SK-N-SH (cell line): ENCODE results near the gene ATP6V0C.

Source experiments
- CHD2 ChIP-seq: fragments of 150-350 bp; IDR thresholded peaks from 2 replicates; pipeline ENCODE4 v1.6.1; 2018; ENCODE audit warnings: low read length; ENCODE audit not compliant: partially characterized antibody
- CTCF ChIP-seq: fragments of 200-600 bp; sonication (generic); IDR thresholded peaks from 2 replicates; pipeline ENCODE4 v1.6.1; 2017; ENCODE audit warnings: antibody characterized with exemption, mild to moderate bottlenecking, moderate library complexity
- EP300 ChIP-seq, 2 experiments: IDR thresholded peaks; 2 replicates each; pipeline versions ENCODE4 v1.4.0 to v1.6.1; 2012; ENCODE audit warnings: borderline replicate concordance in 1 of 2, low read depth in 1 of 2, low read length in 1 of 2
- GABPA ChIP-seq: IDR thresholded peaks from 2 replicates; pipeline ENCODE4 v1.4.0; 2012; ENCODE audit warnings: low read depth, mild to moderate bottlenecking
- POLR2AphosphoS5 ChIP-seq: IDR thresholded peaks from 2 replicates; pipeline ENCODE4 v1.6.1; 2012; ENCODE audit warnings: low read depth, low read length
- RAD21 ChIP-seq: IDR thresholded peaks from 2 replicates; pipeline ENCODE4 v1.6.1; 2012; ENCODE audit warnings: mild to moderate bottlenecking, low read length
- SIN3A ChIP-seq: IDR thresholded peaks from 2 replicates; pipeline ENCODE4 v1.6.1; 2012; ENCODE audit warnings: low read depth, mild to moderate bottlenecking, low read length, moderate library complexity, borderline replicate concordance
- TF ChIP-seq, protein P1 (sequence below): IDR thresholded peaks from 2 replicates; pipeline ENCODE4 v1.4.0; 2012; ENCODE audit warnings: low read depth

DNA sequence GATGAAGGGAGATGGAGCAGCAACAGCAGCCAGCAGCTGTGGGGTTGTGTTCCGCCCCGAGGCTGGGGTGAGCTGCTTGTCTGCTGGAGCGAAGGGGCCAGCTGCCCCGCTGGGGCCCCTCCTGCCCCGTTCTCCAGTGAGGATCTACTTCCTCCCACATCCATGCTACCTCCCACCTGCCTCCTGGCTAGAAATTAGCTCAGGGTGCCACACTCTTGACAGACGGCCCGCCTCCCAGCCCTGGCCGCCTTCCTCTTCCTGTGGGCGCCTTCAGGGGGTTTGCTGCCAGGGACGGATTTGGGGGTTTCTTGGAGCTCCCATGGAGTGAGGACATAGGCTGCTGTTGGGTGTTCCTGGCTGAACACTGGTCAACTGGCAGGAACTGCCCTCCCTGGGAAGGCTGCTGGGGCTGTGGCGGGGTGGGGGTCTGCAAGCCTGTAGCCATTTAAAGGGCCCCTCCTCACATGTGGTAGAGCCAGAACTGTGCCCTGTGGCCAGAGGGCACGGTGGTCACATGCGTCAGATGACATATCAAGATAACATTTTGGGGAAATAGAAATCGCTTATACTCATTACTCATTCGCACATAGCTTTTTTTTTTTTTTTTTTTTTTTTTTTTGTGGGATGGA, 25.7 kb upstream of the ATP6V0C start:
- TF ChIP-seq CTCF = no peak
- no peak for TF ChIP-seq CHD2
- no peak for TF ChIP-seq GABPA
- no peak for TF ChIP-seq RAD21
- TF ChIP-seq, protein P1, sequence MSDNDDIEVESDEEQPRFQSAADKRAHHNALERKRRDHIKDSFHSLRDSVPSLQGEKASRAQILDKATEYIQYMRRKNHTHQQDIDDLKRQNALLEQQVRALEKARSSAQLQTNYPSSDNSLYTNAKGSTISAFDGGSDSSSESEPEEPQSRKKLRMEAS = no peak
- TF ChIP-seq SIN3A = no peak
- no peak for TF ChIP-seq POLR2AphosphoS5
- TF ChIP-seq EP300 (IDR thresholded peaks at IDR 0.05; ENCODE audit: borderline replicate concordance in 1 of 2, low read depth in 1 of 2, low read length in 1 of 2) = no peak
